Smooth muscle cell of the brain vasculature (primary cell): ENCODE results near the gene CD200R1L.

ENCODE experiments used
- DNase-seq: peaks from one replicate; pipeline ENCODE4 v3.0.0-alpha.2; 2012; ENCODE audit warnings: low read depth, low spot score

The CD200R1L gene

DNA sequence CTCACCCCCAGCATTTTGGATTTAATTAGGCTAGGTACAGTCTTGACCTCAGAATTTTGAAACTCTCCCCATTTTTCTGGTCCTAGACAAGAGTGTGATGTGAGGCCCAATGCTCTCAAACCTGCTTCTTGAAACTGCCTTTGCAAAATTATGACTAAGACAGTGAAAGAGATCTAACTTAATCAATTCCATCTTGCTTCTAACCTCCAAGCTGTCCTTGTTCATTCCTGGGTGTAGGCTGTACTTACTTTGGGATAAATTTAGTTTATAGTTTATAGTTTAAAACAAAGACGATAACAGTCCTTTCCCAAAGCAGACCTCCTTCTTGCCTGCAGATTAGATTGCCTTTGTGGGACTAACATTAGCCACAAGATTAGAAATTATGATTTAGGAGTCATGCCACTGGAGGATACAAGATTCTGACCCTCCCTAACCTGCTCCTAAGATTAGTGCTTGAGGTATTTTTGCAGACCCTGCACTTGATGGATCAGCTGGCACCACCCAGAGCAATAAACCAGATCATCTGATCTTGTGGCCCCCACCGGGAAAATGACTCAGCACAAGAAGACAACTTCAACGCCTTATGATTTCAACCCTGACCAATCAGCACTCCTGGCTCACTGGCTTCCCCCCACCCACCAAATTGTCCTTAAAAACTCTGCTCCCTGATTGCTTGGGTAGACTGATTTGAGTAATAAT, 59.6 kb downstream of the CD200R1L start:
- no peak for DNase-seq

DNA sequence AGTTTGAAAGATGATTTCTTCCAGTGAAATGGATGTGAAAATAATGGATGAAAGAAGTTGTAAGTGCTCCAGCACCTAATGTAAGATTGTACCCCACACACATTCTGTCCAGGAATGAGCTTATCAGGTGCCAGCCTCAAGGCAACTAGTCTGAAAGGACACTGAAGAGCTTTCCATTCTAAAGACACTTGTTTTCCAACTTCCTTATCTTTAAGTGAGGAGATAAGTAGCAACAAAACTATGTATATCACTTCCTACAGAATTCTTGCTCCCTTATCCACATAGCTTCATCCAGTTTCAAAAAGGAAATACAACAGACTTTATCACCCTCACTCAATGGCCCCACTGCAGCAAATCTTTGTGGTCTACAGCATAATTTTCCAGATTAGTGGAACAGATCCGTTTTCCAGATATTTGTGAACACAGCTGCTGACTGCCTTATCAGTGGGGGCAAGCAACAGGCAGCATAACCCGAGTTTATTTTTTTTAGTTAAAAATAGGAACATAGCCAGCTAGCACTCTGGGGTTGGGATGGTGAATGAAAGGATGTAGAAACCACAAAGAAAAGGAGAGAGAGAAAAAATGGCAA, 60.6 kb downstream of the CD200R1L start:
- no peak for DNase-seq

DNA sequence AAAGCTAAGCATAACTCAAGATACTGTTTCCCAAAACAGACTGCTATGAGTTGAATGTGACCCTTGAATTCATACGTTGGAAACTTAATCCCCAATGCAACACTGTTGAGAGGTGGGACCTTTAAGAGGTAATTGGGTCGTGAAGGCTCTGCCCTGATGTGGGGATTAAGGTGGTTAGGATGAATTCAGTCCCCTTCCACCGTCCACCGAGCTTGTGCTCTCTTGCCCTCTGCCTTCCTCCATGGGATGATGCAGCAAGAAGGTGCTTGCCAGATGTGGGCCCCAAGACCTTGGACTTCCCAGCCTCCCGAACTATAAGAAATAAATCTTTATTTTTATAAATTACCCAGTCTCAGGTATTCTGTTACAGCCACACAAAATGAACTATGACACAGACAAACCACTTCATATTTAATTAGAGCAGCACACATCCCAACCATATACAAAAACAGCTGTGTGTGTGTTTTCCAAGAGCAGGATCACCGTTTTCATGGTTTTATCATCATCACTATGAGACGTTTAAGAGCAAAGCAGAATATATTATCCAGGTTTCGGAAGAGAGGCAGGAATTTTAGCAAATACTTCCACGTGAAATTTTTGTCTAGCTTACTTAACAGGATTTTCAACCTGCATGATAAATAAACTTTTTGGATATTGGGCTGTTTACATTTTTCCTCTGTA, 61.2 kb downstream of the CD200R1L start:
- DNase-seq: no peak

DNA sequence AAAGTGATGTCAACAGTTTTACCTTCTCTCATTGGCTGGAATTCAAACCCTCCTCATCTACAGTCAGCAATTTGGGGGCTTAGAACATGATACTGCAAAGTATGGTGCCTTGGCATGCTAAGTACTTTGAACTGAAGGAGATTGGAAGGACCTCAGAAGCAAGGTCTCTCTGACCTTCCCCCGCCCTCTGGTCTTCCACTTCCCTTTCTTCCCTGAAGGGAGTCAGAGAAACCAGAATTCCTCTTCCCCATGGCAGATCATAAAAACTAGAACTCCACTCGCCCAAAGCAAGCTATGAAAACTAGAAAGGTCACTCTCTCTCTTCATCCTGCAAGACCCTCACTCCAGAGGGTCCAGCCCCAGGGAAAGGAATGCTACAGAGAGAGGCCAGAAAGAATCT, 64.2 kb downstream of the CD200R1L start:
- no peak for DNase-seq

DNA sequence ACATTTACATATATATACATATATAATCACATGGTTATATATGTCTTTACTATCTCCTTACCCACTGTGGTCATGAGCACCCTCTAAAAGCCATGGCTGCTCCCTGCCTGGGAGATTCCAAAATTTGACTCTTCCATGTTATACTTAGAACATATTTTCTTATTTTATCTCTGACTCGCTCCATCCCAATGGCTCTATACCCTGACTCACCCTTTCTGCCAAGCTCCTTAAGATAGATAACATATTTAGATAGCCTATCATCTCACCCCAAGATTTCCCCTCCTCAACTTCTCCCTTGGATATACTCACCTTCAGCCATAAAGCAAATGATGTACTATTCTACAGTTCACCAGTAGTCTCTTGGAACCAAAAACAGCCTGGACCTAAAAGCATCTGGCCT, 65.1 kb downstream of the CD200R1L start:
- DNase-seq: no peak

- DNase-seq: no peak
Measured at GRCh38 chr3:112779558-112780480, 66.8 kb downstream of the CD200R1L start.

- DNase-seq: no peak
Measured at GRCh38 chr3:112779011-112779410, 67.7 kb downstream of the CD200R1L start.

GRCh38 chr3:112778353-112778948, 68.2 kb downstream of the CD200R1L start:
- no peak for DNase-seq

- DNase-seq: no peak
Measured at GRCh38 chr3:112777811-112778210, 68.9 kb downstream of the CD200R1L start.

DNA sequence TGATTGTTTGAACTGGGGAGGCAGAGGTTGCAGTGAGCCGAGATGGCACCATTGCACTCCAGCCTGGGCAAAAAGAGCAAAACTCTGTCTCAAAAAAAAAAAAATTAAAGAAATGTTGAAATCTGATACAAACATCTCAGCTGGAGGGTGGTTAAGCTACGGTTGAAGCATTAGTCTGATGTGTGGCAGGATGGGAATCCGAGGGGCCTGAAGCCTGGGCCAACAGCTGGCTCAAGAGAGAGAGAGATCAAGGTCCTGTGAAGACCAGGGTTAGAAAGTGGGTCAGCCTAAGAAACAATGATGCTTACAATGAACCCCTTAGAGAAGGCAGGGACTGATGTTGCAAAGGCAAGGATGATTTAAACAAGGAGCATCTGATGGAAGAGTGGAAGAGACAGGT, 69.8 kb downstream of the CD200R1L start:
- no peak for DNase-seq

DNA sequence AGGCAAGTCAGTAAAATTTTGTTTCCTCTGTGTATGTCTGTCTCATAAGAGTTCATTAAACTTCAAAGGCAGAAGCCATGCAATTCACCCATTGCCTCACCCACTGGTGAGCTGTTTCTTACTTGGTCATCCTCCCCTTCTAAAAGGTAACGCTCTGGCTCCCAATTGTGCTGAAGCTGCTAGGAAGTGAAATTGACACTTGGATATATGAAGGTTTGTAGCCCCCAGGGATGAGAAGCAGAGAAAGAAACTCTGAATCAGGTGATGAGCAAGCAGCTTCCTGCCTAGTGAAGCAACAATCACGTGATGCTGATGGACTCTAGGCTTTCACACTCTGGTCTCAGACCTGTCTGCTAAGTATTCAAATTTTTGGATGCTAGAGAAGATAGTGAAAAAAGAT, 70.7 kb downstream of the CD200R1L start:
- DNase-seq: no peak

DNA sequence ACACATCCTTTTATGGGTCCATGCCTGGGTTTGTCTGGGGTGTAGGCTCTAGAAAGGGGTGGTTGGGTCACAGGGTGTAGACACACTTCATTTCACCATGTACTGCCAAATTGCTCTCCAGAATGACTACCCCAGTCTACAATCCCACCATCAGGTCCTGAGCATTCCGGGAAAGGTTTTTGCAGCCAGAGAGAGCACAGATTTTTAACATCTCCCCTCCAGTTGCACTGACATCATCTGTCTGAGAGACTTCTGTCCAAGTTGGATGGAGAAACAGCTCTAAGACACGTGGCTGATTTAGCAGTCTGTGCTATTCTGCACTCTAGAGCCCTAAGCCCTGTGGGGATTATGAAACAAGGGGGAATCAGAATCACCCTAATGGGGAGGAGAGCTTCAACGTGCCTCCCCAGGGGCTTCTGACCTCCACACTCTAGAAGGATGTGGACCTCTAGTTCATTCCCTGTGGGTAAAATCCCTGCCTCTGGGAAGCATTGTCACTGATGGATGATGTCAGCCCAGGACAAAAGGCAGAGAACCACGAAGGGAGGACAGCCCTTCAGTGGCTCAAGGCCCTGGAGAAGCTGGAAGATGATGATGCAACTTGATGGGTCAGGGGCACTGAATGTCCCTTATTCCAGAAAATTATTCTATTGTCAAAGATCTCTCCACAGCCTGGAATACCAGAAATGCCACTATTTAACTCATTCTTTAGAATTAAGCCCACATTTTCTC, 71.5 kb downstream of the CD200R1L start:
- DNase-seq: no peak

DNA sequence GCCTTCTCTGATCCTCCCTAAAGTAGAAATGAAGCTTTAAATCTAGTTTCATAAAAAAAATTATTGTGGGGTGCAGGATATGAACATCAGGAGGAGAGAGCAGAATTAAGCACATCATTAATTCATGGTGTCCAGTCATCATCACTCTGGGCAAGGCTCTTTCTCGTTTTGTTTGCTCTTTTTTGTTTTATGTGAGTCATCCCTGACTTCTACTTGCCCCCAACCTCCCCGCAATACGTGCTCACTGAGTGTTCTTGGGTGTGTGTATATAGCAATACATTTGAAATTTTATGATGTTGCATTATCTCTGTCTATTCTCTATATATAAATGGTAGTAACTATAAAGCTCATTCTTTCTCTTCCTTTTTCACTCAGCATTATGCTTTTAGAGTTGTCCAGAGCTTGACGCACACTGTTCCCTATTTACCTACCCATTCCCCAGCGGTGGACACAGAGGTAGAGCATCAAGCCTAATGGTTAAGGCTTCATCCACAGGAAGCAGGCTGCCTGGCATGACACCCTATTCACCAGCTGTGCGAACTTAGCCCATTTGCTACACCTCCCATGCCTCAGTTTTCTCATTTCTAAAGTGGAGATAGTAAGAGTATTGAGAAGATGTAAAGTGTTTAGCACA, 72.3 kb downstream of the CD200R1L start:
- no peak for DNase-seq

- no peak for DNase-seq
Measured at GRCh38 chr3:112773864-112774263, 72.8 kb downstream of the CD200R1L start.

DNA sequence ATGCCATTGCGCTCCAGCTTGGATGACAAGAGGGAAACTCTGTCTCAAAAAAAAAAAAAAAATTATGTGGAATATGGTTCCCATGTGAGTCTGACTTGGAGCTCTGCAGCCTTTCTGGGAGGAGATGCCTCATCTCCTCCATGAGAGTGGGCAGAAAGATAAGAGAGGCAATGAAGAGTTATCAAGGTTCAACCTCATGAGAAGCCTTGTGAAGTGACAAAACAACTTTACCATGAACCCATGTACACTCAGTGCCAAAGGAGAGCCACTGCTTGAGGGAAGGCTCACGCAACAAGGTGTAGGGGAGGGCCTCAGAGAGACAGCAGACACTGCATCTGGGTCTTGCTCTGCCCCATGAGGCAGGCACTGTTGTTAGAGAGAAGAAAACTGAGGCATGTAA, 75.7 kb downstream of the CD200R1L start:
- DNase-seq: no peak

GRCh38 chr3:112770032-112770626, 76.5 kb downstream of the CD200R1L start:
- DNase-seq: no peak

DNA sequence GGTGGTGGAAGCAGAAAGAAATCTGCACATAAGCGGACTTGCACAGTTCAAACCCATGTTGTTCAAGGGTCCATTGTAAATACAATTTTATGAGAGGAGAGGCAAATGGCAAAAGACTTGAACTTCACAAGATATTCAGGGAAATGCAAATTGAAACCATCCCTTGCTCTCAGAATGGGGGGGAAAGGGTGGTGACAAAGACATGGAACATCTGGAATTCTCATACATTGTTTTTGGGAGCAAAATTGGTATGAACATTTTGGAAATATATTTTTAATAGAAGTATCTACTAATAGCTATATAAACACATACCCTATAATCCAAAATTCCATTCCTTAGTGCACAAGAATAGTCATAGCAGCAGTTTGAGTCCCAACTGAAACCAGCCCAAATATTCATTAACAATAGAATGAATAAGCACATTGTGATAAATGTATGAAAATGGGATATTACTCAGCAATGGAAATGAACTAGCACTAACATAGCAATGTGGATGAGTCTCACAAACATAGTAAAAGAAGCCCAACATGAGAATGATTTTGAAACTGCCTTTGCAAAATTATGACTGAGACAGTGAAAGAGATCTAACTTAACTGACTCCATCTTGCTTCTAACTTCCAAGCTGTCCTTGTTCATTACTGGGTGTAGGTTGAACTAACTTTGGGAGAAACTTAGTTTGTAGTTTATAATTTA, 77.2 kb downstream of the CD200R1L start:
- DNase-seq: no peak

GRCh38 chr3:112767777-112768176, 78.9 kb downstream of the CD200R1L start:
- DNase-seq: no peak

DNA sequence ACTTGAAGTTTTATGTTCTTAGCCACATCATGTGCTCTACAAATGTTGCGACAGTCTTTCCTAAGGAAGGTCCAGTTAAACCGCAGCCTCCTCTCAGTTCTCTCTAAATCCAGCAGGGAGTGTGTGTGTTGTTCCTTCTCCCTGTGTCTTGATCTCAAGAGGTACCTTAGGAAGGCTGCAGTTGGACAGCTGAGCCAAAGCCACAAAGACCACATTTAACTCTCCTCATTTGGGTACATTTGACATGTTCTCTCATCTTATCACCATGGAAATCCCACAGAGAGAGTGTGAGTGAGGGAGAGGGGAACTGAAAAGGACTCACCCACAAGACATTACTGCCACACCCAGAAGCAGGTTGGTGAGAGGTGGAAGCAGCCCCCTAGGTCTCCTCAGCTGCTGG, 79.5 kb downstream of the CD200R1L start:
- DNase-seq: no peak
